ENCODE data around the gene EXOC6. TPM values are rescaled to one million over a fixed set of nuclear protein-coding genes. Genes with fewer than 3 reads are reported as not detected.

Gene EXOC6
- total RNA-seq, 1 donor from 2014 or later, result 9.1 TPM

- Mint-ChIP-seq H3K36me3 (ENCODE audit: unreplicated experiment) (no peaks in the 10 kb centered on the region), H3K4me1 (ENCODE audit: low read depth, unreplicated experiment) (no peaks in the 10 kb centered on the region), H3K27ac (ENCODE audit: unreplicated experiment) (peak overlapping the region; percentile 84), H3K9me3 (ENCODE audit: unreplicated experiment) (peaks cover 9% of the 10 kb centered on the region), H3K27me3 (ENCODE audit: unreplicated experiment) (peaks cover 9% of the 10 kb centered on the region), H3K4me3 (ENCODE audit: unreplicated experiment) (peak overlapping the region; percentile 96)
- no peak for DNase-seq
- TF ChIP-seq CTCF (IDR thresholded peaks at IDR 0.05; ENCODE audit: partially characterized antibody, unreplicated experiment), result no peak
Measured at GRCh38 chr10:92848037-92848440, 281 bp upstream of the EXOC6 start.

DNA sequence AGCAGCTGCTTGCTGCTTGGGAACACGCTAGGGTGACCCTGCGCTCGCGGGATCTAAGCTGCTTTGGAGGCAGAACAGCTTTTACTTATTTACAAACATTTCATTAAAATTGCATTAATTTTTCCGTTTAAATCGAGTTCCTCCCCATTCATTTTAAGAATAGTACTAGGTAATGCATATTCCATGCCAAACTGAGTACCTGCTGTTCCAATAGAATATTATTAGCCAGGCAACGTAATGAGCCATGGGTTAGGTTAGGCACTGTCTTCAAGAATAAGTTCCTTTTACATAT is 860 bp downstream of the EXOC6 start:
- H3K4me3 Mint-ChIP-seq (ENCODE audit: unreplicated experiment), result peak overlapping the region; percentile 89
- DNase-seq, result no peak
- H3K4me1 Mint-ChIP-seq (ENCODE audit: low read depth, unreplicated experiment), result no peaks in the 10 kb centered on the region
- H3K9me3 Mint-ChIP-seq (ENCODE audit: unreplicated experiment), result peaks cover 9% of the 10 kb centered on the region
- peaks cover 9% of the 10 kb centered on the region for H3K27me3 Mint-ChIP-seq (ENCODE audit: unreplicated experiment)
- no peak for TF ChIP-seq CTCF (IDR thresholded peaks at IDR 0.05; ENCODE audit: partially characterized antibody, unreplicated experiment)
- no peak overlapping the region for H3K27ac Mint-ChIP-seq (ENCODE audit: unreplicated experiment)
- no peaks in the 10 kb centered on the region for H3K36me3 Mint-ChIP-seq (ENCODE audit: unreplicated experiment)

- peak overlapping the region; percentile 89 for H3K4me3 Mint-ChIP-seq (ENCODE audit: unreplicated experiment)
- no peak overlapping the region for H3K27ac Mint-ChIP-seq (ENCODE audit: unreplicated experiment)
- DNase-seq, result no peak
- H3K4me1 Mint-ChIP-seq (ENCODE audit: low read depth, unreplicated experiment), result no peaks in the 10 kb centered on the region
- H3K27me3 Mint-ChIP-seq (ENCODE audit: unreplicated experiment), result peaks cover 9% of the 10 kb centered on the region
- TF ChIP-seq CTCF (IDR thresholded peaks at IDR 0.05; ENCODE audit: partially characterized antibody, unreplicated experiment), result no peak
- H3K9me3 Mint-ChIP-seq (ENCODE audit: unreplicated experiment), result peaks cover 9% of the 10 kb centered on the region
- H3K36me3 Mint-ChIP-seq (ENCODE audit: unreplicated experiment), result no peaks in the 10 kb centered on the region
Measured at GRCh38 chr10:92849576-92850090, 1.3 kb downstream of the EXOC6 start.

- H3K27me3 Mint-ChIP-seq (ENCODE audit: unreplicated experiment), result peaks cover 9% of the 10 kb centered on the region
- no peak overlapping the region for H3K4me3 Mint-ChIP-seq (ENCODE audit: unreplicated experiment)
- no peak for TF ChIP-seq CTCF (IDR thresholded peaks at IDR 0.05; ENCODE audit: partially characterized antibody, unreplicated experiment)
Measured at GRCh38 chr10:92850185-92850584, 1.9 kb downstream of the EXOC6 start.

GRCh38 chr10:92851003-92851402 is 2.7 kb downstream of the EXOC6 start:
- no peak overlapping the region for H3K4me3 Mint-ChIP-seq (ENCODE audit: unreplicated experiment)
- no peaks in the 10 kb centered on the region for H3K4me1 Mint-ChIP-seq (ENCODE audit: low read depth, unreplicated experiment)
- H3K9me3 Mint-ChIP-seq (ENCODE audit: unreplicated experiment), result peaks cover 9% of the 10 kb centered on the region
- no peak overlapping the region for H3K27ac Mint-ChIP-seq (ENCODE audit: unreplicated experiment)
- peaks cover 9% of the 10 kb centered on the region for H3K27me3 Mint-ChIP-seq (ENCODE audit: unreplicated experiment)
- no peaks in the 10 kb centered on the region for H3K36me3 Mint-ChIP-seq (ENCODE audit: unreplicated experiment)
- TF ChIP-seq CTCF (IDR thresholded peaks at IDR 0.05; ENCODE audit: partially characterized antibody, unreplicated experiment), result no peak
- no peak for DNase-seq

More at GRCh38 chr10:92850185-92850584, 1.9 kb downstream of the EXOC6 start:
- Mint-ChIP-seq H3K9me3 (ENCODE audit: unreplicated experiment) (peaks cover 9% of the 10 kb centered on the region), H3K4me1 (ENCODE audit: low read depth, unreplicated experiment) (no peaks in the 10 kb centered on the region), H3K27ac (ENCODE audit: unreplicated experiment) (no peak overlapping the region), H3K36me3 (ENCODE audit: unreplicated experiment) (no peaks in the 10 kb centered on the region)
- no peak for DNase-seq

Data from glutamatergic neuron (in vitro differentiated cells).